HG02588 (cell line): ENCODE results near the gene CDH5.

Experiments used
- ATAC-seq: cut with Tn5 transposase; IDR thresholded peaks from one replicate; pipeline ENCODE4 v1.9.1; 2021; ENCODE audit warnings: mild to moderate bottlenecking, moderate library complexity; ENCODE audit not compliant: unreplicated experiment

The CDH5 gene

DNA sequence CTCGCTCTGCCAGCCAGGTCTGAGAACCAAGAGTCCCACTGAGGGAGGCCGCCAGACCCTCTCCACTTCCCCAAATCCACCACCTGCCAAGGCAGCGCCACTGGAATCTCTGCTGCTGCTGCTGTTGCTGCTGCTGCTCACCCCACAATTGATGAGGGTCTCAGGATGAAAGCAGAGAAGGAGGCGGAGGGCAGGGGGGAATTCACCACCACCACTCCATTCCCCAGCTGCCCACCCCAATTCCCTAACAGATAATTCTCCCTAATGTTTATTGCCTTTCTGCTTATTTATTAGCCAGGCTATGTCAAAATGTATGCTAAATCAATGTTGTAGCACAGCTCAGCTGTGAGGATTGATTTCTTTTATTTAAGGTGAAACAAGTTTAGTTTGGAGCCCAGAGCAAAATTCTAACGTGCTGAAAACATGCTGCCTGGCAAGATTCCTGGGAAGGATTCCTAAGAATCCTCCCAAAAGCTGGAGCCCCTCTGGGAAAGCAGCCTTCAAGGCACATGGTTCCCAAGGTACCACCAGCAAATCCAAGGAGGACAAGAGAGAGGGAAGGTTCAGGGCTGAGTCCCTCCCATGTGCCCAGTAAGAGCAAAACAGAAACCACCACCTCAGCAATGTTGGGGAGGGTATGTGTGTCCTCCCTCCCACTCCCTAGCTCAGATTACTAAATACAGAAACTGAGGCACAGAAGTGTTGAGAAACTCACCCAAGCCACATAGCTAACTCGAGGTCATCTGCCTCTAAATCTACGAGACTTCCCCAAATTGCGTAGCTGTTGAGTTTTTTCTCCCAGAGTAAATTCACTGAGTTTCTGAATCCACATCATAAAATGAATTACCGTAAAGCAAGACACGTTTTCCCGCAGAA, 12.2 kb upstream of the CDH5 start:
- ATAC-seq = no peak

GRCh38 chr16:66355526-66355925, 11.0 kb upstream of the CDH5 start:
- no peak for ATAC-seq

DNA sequence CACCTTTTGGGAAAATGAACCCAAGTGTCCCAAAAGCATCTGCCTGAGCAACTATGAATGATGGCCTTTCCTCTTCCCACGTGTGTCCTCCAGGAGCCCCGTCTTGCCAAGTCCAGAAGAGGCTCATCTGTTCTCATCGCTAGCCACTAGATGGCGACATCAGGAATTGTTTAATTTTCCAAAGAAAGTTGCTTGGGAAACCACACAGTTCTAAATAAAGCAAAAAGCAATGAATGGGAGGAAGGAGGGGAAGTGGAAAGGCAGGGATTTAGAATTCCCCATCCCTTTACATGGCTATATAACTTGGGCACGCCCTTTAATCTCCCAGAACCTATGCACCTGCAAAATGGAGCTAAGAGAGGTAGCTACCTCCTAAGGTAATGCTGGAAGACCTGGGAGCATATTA, 9.0 kb upstream of the CDH5 start:
- no peak for ATAC-seq

DNA sequence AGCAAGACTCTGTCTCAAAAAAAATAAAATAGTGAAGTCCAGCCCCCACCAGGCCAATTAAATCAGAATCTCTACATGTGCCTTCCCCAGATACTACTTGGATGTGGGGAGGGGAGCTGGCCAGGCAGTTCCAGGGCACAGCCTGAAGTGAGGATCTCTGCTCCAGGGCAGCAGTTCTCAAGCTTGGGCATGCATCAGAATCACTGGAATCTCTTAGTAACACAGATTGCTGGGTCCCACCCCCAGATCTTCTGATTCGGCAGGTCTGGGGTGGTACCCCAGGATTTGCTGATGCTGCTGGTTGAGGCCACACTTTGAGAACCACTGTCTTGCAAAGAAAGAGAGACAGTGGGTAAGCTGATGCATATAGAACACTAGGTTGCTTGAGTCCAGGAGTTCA, 8.3 kb upstream of the CDH5 start:
- ATAC-seq = no peak

GRCh38 chr16:66359012-66359411, 7.5 kb upstream of the CDH5 start:
- no peak for ATAC-seq

GRCh38 chr16:66359811-66360608, 6.5 kb upstream of the CDH5 start:
- ATAC-seq = no peak

DNA sequence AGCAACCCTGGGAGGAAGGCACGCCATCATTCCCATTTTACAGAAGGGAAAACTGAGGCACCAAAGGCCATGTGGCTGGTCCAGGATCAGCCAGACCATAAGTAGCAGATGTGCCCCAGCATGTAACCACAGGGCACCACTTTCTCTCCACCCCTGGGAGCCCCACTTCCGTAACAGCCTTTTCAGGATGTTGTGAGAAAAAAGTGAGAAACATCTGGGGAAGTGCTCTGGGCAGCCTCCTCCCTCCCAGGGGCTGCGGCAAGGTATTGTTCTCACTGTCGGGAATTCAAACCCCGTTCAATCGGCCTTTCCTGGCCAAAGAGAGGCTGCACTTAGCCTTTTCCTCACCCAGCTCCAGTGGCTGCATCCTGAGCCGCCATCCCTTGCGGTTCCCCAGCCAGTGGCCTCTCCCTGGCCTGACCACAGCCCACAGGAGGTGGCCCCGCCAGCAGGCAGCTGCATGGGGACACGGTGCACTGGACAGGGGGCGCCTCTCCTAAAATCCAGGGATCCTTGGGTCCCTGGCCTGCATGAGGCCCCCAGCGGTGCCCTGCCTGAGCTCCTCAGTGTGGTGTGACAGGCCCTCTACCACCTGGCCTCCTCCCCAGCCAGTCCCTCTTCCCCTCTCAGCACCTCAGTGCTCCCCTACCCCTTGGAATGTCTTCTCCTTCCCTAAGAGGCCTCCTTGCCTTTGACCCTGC, 5.7 kb upstream of the CDH5 start:
- no peak for ATAC-seq

GRCh38 chr16:66361604-66362135, 4.8 kb upstream of the CDH5 start:
- ATAC-seq = no peak

GRCh38 chr16:66363211-66363777, 3.2 kb upstream of the CDH5 start:
- ATAC-seq = no peak

GRCh38 chr16:66364117-66364958, 2.2 kb upstream of the CDH5 start:
- ATAC-seq = no peak

- no peak for ATAC-seq
These were observed 1.6 kb upstream of the CDH5 start for GRCh38 chr16:66364959-66365306.

- ATAC-seq = no peak
These were observed 840 bp upstream of the CDH5 start for GRCh38 chr16:66365651-66366050.

DNA sequence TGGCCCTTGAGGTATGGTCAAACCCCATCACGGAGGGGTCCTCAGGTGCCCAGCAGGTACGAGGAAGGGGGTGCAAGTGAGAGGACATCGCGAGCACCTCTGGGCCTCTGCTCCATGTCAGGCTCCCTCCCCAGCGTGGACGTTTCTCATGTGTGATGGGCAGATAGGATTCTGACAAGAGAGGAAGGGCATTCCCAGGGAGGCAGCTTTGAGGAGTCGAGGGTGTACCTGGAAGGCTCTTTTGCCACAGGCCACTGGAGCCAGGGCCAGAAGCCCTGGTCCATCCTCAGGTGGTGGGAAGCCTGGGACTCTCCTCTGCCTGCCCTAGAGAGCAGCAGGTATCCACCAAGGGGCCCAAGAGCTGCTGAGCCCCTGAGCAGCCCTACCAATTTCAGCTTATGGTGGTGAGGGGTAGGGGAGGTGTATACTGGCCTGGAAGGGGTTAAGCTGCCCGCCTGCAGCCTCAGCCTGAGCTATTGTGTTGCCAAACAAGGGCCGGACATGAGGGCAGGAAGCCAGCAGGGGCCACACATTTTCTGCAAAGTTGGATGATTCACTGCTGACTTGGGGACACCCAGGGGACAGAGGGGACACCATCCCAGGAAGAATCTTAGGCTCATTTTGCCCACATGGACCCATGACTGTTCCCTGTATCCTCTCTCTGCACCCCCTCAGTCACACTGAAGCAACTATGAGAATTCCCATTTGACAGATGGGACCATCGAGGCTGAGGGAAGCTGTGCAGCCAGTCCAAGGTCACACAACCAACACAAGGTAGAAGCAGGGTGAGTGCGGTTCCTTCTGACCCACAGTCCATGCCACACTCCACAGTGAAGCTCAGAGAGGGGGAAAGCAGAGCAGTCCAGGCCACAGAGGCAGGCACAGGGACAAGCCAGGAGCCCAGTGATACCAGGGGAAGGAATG, 1.7 kb downstream of the CDH5 start:
- no peak for ATAC-seq

GRCh38 chr16:66369055-66369592, 2.6 kb downstream of the CDH5 start:
- no peak for ATAC-seq

DNA sequence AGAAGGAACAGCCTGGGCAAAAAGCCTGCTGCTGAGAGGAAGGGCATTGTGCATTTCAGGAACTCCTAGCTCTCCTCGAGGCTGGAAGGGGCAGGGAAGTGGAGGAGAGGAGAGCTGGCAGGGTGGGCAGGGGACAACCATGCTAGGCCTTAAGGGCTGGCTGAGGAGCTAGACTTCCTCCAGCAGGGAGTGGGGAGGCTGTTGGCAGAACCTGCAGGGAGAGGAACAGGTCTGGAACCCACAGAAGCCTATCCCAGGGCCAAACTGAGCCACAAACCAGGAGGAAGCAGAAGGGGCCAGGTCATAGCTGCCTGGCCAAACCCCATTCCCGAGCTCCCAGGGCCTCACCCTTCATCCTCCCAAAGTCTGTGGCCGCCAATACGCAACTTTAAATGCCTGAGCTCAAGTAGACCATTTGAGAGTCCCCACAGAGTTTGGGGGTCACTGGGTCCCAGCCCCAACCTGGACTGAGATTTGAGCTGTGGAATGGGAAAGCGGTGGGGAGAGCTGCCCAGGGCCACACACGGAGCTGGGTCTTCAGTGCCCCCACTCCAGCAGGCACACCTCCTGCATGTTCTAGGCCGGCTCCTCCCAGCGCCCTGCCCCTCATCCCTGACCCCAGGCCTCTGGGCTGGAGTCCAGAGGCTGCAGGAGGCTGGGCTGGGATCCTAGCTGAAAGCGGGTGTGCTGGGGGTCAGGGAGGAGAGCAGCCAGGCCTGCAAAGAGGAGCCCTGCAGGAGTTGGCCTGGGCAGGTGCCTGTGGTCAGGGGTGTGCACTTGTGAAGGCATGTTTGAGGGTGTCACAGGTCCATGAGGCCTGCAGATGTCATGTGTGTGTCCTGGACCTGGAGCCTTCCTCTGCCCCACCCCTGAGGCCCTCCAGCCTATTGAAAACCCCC, 4.5 kb downstream of the CDH5 start:
- no peak for ATAC-seq

- no peak for ATAC-seq
These were observed 5.8 kb downstream of the CDH5 start for GRCh38 chr16:66372078-66372897.

- ATAC-seq = no peak
These were observed 6.3 kb downstream of the CDH5 start for GRCh38 chr16:66372898-66373155.
